SU-DHL-6 (cell line): ENCODE results near the gene GMDS.

Experiments
- H2AFZ ChIP-seq: fragments of 200-600 bp; sonication (generic); 2 replicates; pipeline ENCODE4 v1.6.1; 2014; ENCODE audit warnings: low read depth, mild to moderate bottlenecking, moderate library complexity, mixed read lengths, antibody characterized with exemption, low read length; ENCODE audit not compliant: severe bottlenecking
- H3F3A ChIP-seq: fragments of 200-600 bp; shearing (Covaris generic); 2 replicates; pipeline ENCODE4 v1.6.0; 2016; ENCODE audit warnings: antibody characterized with exemption, mild to moderate bottlenecking; ENCODE audit not compliant: insufficient read depth
- H3K27ac ChIP-seq: fragments of 200-600 bp; sonication (generic); 2 replicates; pipeline ENCODE4 v1.5.1; 2016; ENCODE audit warnings: low read depth, mild to moderate bottlenecking, low read length, moderate library complexity, mixed read lengths
- H3K27me3 ChIP-seq: fragments of 200-600 bp; sonication (generic), shearing (Covaris generic); 2 replicates; pipeline ENCODE4 v1.6.0; 2014; ENCODE audit warnings: mild to moderate bottlenecking, low read length
- H3K36me3 ChIP-seq: fragments of 200-600 bp; sonication (generic); 2 replicates; pipeline ENCODE4 v1.6.1; 2014; ENCODE audit warnings: mild to moderate bottlenecking, low read length, mixed read lengths
- H3K4me2 ChIP-seq: fragments of 300-600, 200-600 bp; shearing (Covaris generic), sonication (generic); 2 replicates; pipeline ENCODE4 v1.6.0; 2014; ENCODE audit warnings: low read length, low read depth, mild to moderate bottlenecking; ENCODE audit not compliant: poor library complexity, severe bottlenecking
- H3K4me3 ChIP-seq: fragments of 200-600 bp; sonication (generic); 2 replicates; pipeline ENCODE4 v1.5.1; 2014; ENCODE audit warnings: antibody characterized with exemption, low read length, mild to moderate bottlenecking, mixed read lengths; ENCODE audit not compliant: insufficient read depth, poor library complexity, severe bottlenecking
- H3K79me2 ChIP-seq: fragments of 200-600 bp; sonication (generic); 2 replicates; pipeline ENCODE4 v1.6.1; 2014; ENCODE audit warnings: mild to moderate bottlenecking, low read length, moderate library complexity; ENCODE audit not compliant: insufficient read depth
- H3K9ac ChIP-seq: fragments of 200-600 bp; sonication (generic); 2 replicates; pipeline ENCODE4 v1.7.0; 2014; ENCODE audit warnings: mild to moderate bottlenecking, low read length
- H3K9me2 ChIP-seq: fragments of 200-600 bp; sonication (generic); replicated peaks from 2 replicates; pipeline ENCODE4 v1.6.1; 2014; ENCODE audit warnings: low read length; ENCODE audit not compliant: insufficient read depth
- H3K9me3 ChIP-seq: fragments of 200-600 bp; sonication (generic); 2 replicates; pipeline ENCODE4 v1.6.1; 2014; ENCODE audit warnings: low read length, mixed read lengths; ENCODE audit not compliant: insufficient read depth
- H4K20me1 ChIP-seq: fragments of 200-600 bp; sonication (generic); 2 replicates; pipeline ENCODE4 v1.6.1; 2014; ENCODE audit warnings: low read depth, mild to moderate bottlenecking, antibody characterized with exemption, low read length, moderate library complexity, mixed read lengths
- CTCF ChIP-seq: fragments of 200-600 bp; sonication (generic); IDR thresholded peaks from one replicate; pipeline ENCODE4 v1.5.1; 2017; ENCODE audit warnings: antibody characterized with exemption, mild to moderate bottlenecking, low read length, moderate library complexity; ENCODE audit not compliant: insufficient read depth, poor library complexity, severe bottlenecking
- EZH2phosphoT487 ChIP-seq: fragments of 200-600 bp; sonication (generic), shearing (Covaris generic); conservative IDR thresholded peaks from 2 replicates; pipeline ENCODE4 v1.6.1; 2018; ENCODE audit warnings: mild to moderate bottlenecking, antibody characterized with exemption, low read length, moderate library complexity, mixed read lengths

Gene GMDS

GRCh38 chr6:2224847-2225382 lies 20.5 kb downstream of the GMDS start:
- H3K36me3 ChIP-seq: no peaks in the 10 kb centered on the region
- 0 out of 2 replicates have a peak, but pooled peaks cover 2% of the 10 kb centered on the region for H3K79me2 ChIP-seq
- H2AFZ ChIP-seq: no peak overlapping the region
- no peak overlapping the region for H3K27ac ChIP-seq
- H3K9ac ChIP-seq: no peak overlapping the region
- no peak overlapping the region for H3K4me2 ChIP-seq
- H3K4me3 ChIP-seq: no peak overlapping the region
- TF ChIP-seq EZH2phosphoT487 (no peak), CTCF (no peak)
- no peaks in the 10 kb centered on the region for H3K27me3 ChIP-seq
- H3K9me3 ChIP-seq: no peaks in the 10 kb centered on the region
- H4K20me1 ChIP-seq: peaks cover 10% of the 10 kb centered on the region; the same call in 1 of the 2 replicates
- H3K9me2 ChIP-seq: no peaks in the 10 kb centered on the region
- H3F3A ChIP-seq: no peaks in the 10 kb centered on the region

DNA sequence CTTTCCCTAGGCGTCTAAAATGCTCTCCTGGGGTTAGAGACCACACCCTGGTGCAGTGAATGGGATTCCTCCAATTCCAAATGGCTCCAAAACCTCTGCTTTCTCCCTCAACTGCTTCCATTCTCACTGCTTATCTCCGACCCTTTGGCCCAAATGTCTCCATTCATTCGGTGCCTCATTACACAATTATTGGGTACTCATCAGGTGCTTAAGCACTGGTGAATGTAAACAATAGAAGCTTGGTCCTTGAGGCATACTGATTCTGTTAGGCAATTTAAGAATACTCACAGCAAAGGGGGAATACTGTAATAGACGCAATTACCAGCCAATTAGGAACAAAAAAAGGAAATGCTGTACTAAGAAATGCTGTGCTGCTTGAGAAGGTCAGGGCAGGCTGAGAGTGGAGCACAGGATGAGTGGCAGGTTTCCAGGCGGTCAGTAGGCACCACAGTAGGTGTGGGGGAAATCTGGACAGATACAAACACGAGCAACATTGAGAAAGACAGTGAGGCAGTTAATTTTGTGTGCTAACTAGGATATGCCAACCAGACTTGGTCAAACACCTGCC lies 23.0 kb downstream of the GMDS start:
- Histone ChIP-seq H3K4me2 (peak overlapping the region; percentile 49), H3K36me3 (no peaks in the 10 kb centered on the region), H3K4me3 (peak overlapping the region; percentile 5), H3K27me3 (no peaks in the 10 kb centered on the region), H4K20me1 (peaks cover 15% of the 10 kb centered on the region; the same call in 1 of the 2 replicates), H3K27ac (no peak overlapping the region), H2AFZ (no peak overlapping the region), H3K9me2 (no peaks in the 10 kb centered on the region), H3K79me2 (no peaks in the 10 kb centered on the region), H3F3A (no peaks in the 10 kb centered on the region), H3K9ac (peak overlapping the region; percentile 2; the same call in 1 of the 2 replicates), H3K9me3 (no peaks in the 10 kb centered on the region)
- TF ChIP-seq CTCF (no peak), EZH2phosphoT487 (no peak)

GRCh38 chr6:2221726-2222274 lies 23.6 kb downstream of the GMDS start:
- H3K27me3 ChIP-seq: no peaks in the 10 kb centered on the region
- H3K4me2 ChIP-seq: peak overlapping the region; percentile 49
- no peak overlapping the region for H2AFZ ChIP-seq
- TF ChIP-seq EZH2phosphoT487 (no peak), CTCF (no peak)
- H3K9me2 ChIP-seq: no peaks in the 10 kb centered on the region
- peak overlapping the region; percentile 5 for H3K4me3 ChIP-seq
- no peak overlapping the region for H3K27ac ChIP-seq
- no peaks in the 10 kb centered on the region for H3K36me3 ChIP-seq
- H3K9me3 ChIP-seq: no peaks in the 10 kb centered on the region
- H3F3A ChIP-seq: no peaks in the 10 kb centered on the region
- H3K79me2 ChIP-seq: no peaks in the 10 kb centered on the region
- peaks cover 15% of the 10 kb centered on the region; the same call in 1 of the 2 replicates for H4K20me1 ChIP-seq
- H3K9ac ChIP-seq: peak overlapping the region; percentile 2; the same call in 1 of the 2 replicates
